Measurements from ENCODE around the gene PACRG. TPM values are rescaled to one million over a fixed set of nuclear protein-coding genes. Genes with fewer than 3 reads are reported as not detected.

The PACRG gene
- total and polyA plus RNA-seq, 2 experiments from 2014 or later = not detected

- H3K27ac ChIP-seq = no peak overlapping the region
- 75 to 81% methylated on average over 2 of the region's 2 CpGs for WGBS, 2 experiments (ENCODE audit: low coverage in 1 of 2, low lambda C conversion rate in 2 of 2, missing lambda C conversion rate in 2 of 2)
- TF ChIP-seq EZH2phosphoT487 (IDR thresholded peaks at IDR 0.05; ENCODE audit: insufficient read depth, low read depth) (no peak), EZH2 (IDR thresholded peaks at IDR 0.05; ENCODE audit: insufficient read depth, poor library complexity, severe bottlenecking) (no peak)
- H3K4me2 ChIP-seq (ENCODE audit: unreplicated experiment) = no peak overlapping the region
- DNase-seq = no peak
- H3K27me3 ChIP-seq (replicated peaks; ENCODE audit: insufficient read depth) = no peaks in the 10 kb centered on the region
- no peaks in the 10 kb centered on the region for H3K36me3 ChIP-seq (ENCODE audit: low read depth)
- no peaks in the 10 kb centered on the region for H3K79me2 ChIP-seq (ENCODE audit: insufficient read depth)
- H3F3A ChIP-seq (ENCODE audit: insufficient read depth) = no peaks in the 10 kb centered on the region
- in situ Hi-C loops (cut with MboI) = no loop called here
- H3K4me1 ChIP-seq (ENCODE audit: insufficient read depth) = no peaks in the 10 kb centered on the region
- no peaks in the 10 kb centered on the region for H4K20me1 ChIP-seq (ENCODE audit: insufficient read depth)
- no peaks in the 10 kb centered on the region for H3K9me3 ChIP-seq (ENCODE audit: low read depth)
- H2AFZ ChIP-seq = no peak overlapping the region
- H3K4me3 ChIP-seq = no peak overlapping the region
- H3K9me2 ChIP-seq (ENCODE audit: insufficient read depth) = no peaks in the 10 kb centered on the region
- H3K9ac ChIP-seq = no peak overlapping the region
Measured at GRCh38 chr6:163038317-163038716, 310.5 kb downstream of the PACRG start.

DNA sequence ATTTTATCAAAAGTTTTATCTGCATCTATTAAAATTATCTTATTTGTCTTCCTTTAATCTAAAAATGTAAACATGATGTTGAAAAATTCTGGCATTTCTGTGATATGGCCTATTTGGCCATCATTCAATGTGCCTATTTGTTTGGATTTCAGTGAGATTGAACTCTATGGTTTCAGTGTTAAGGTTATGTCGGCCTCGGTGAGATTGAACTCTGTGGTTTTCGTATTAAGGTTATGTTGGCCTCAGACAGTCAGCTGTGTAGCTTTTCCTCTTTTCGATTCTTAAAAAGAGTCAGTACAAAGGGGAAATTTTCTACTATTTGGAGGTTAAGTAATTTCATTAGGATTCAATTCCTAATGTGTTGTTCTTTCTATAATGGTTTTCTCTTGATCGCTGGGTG, 320.6 kb downstream of the PACRG start:
- Histone ChIP-seq H3K27me3 (replicated peaks; ENCODE audit: insufficient read depth) (no peaks in the 10 kb centered on the region), H3K4me3 (no peak overlapping the region), H3F3A (ENCODE audit: insufficient read depth) (no peaks in the 10 kb centered on the region), H3K4me2 (ENCODE audit: unreplicated experiment) (no peak overlapping the region), H3K27ac (no peak overlapping the region), H4K20me1 (ENCODE audit: insufficient read depth) (no peaks in the 10 kb centered on the region), H3K36me3 (ENCODE audit: low read depth) (no peaks in the 10 kb centered on the region), H3K9me2 (ENCODE audit: insufficient read depth) (no peaks in the 10 kb centered on the region), H3K4me1 (ENCODE audit: insufficient read depth) (no peaks in the 10 kb centered on the region), H3K79me2 (ENCODE audit: insufficient read depth) (no peaks in the 10 kb centered on the region), H3K9ac (no peak overlapping the region), H3K9me3 (ENCODE audit: low read depth) (no peaks in the 10 kb centered on the region), H2AFZ (no peak overlapping the region)
- in situ Hi-C loops (cut with MboI) = no loop called here
- TF ChIP-seq EZH2 (IDR thresholded peaks at IDR 0.05; ENCODE audit: insufficient read depth, poor library complexity, severe bottlenecking) (no peak), EZH2phosphoT487 (IDR thresholded peaks at IDR 0.05; ENCODE audit: insufficient read depth, low read depth) (no peak)
- 82 to 87% methylated on average over 5 of the region's 5 CpGs for WGBS, 2 experiments (ENCODE audit: low coverage in 1 of 2, low lambda C conversion rate in 2 of 2, missing lambda C conversion rate in 2 of 2)
- no peak for DNase-seq

- Histone ChIP-seq H4K20me1 (ENCODE audit: insufficient read depth) (no peaks in the 10 kb centered on the region), H3K79me2 (ENCODE audit: insufficient read depth) (no peaks in the 10 kb centered on the region), H3K27me3 (replicated peaks; ENCODE audit: insufficient read depth) (no peaks in the 10 kb centered on the region), H2AFZ (no peak overlapping the region), H3F3A (ENCODE audit: insufficient read depth) (no peaks in the 10 kb centered on the region), H3K9ac (no peak overlapping the region), H3K9me3 (ENCODE audit: low read depth) (no peaks in the 10 kb centered on the region), H3K27ac (no peak overlapping the region), H3K36me3 (ENCODE audit: low read depth) (no peaks in the 10 kb centered on the region), H3K4me2 (ENCODE audit: unreplicated experiment) (no peak overlapping the region), H3K9me2 (ENCODE audit: insufficient read depth) (no peaks in the 10 kb centered on the region), H3K4me1 (ENCODE audit: insufficient read depth) (no peaks in the 10 kb centered on the region), H3K4me3 (no peak overlapping the region)
- no peak for DNase-seq
- no peak for TF ChIP-seq EZH2phosphoT487 (IDR thresholded peaks at IDR 0.05; ENCODE audit: insufficient read depth, low read depth)
- TF ChIP-seq EZH2 (IDR thresholded peaks at IDR 0.05; ENCODE audit: insufficient read depth, poor library complexity, severe bottlenecking) = no peak
- in situ Hi-C loops (cut with MboI) = no loop called here
- 83 to 84% methylated on average over 11 of the region's 11 CpGs for WGBS, 2 experiments (ENCODE audit: low coverage in 1 of 2, low lambda C conversion rate in 2 of 2, missing lambda C conversion rate in 2 of 2)
Measured at GRCh38 chr6:163053667-163054344, 326.0 kb downstream of the PACRG start.

GRCh38 chr6:163054641-163055040, 326.9 kb downstream of the PACRG start:
- Histone ChIP-seq H3K79me2 (ENCODE audit: insufficient read depth) (no peaks in the 10 kb centered on the region), H3F3A (ENCODE audit: insufficient read depth) (no peaks in the 10 kb centered on the region), H3K9me3 (ENCODE audit: low read depth) (no peaks in the 10 kb centered on the region), H3K4me3 (no peak overlapping the region), H3K9me2 (ENCODE audit: insufficient read depth) (no peaks in the 10 kb centered on the region), H3K4me1 (ENCODE audit: insufficient read depth) (no peaks in the 10 kb centered on the region), H3K36me3 (ENCODE audit: low read depth) (no peaks in the 10 kb centered on the region), H3K27ac (no peak overlapping the region), H3K9ac (no peak overlapping the region), H2AFZ (no peak overlapping the region), H4K20me1 (ENCODE audit: insufficient read depth) (no peaks in the 10 kb centered on the region), H3K27me3 (replicated peaks; ENCODE audit: insufficient read depth) (no peaks in the 10 kb centered on the region), H3K4me2 (ENCODE audit: unreplicated experiment) (no peak overlapping the region)
- DNase-seq = no peak
- WGBS, 2 experiments (ENCODE audit: low coverage in 1 of 2, low lambda C conversion rate in 2 of 2, missing lambda C conversion rate in 2 of 2) = 84 to 85% methylated on average over 5 of the region's 5 CpGs
- in situ Hi-C loops (cut with MboI) = no loop called here
- TF ChIP-seq EZH2 (IDR thresholded peaks at IDR 0.05; ENCODE audit: insufficient read depth, poor library complexity, severe bottlenecking) (no peak), EZH2phosphoT487 (IDR thresholded peaks at IDR 0.05; ENCODE audit: insufficient read depth, low read depth) (no peak)
